Measurements from ENCODE around the gene MEMO1. TPM values are rescaled to one million over a fixed set of nuclear protein-coding genes. Genes with fewer than 3 reads are reported as not detected.

The MEMO1 gene
- polyA plus RNA-seq, 1 of the 3 experiments (the other 2 are of a cell fraction) = 54.3 TPM

DNA sequence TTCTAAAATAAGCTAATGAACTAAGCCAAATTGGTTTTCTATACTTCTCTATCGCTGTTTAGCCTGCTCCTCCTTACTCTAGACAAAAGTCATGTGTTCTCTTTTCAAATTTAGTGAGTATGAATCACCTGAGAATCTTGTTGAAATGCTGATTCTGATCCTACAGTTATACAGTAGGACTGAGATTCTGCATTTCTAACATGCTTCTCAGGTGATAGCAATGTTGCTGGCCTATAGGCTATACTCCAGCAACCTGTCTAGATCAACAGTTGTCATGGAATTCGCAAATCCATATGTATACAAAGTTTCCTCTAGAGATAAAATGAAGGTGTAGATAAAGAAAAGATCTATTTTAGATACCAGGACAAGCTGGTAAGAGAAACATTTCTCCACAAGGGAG is 62.9 kb downstream of the MEMO1 start:
- H3K27me3 ChIP-seq (ENCODE audit: insufficient read depth) = no peaks in the 10 kb centered on the region
- H3K4me3 ChIP-seq (ENCODE audit: low read depth in 2 of 2, low read length in 1 of 2) = no peak overlapping the region
- no peak overlapping the region for H2AFZ ChIP-seq (ENCODE audit: low read depth)
- H3K79me2 ChIP-seq (ENCODE audit: insufficient read depth) = peaks cover 100% of the 10 kb centered on the region
- DNase-seq = no peak
- 90% methylated on average over 2 of the region's 2 CpGs for WGBS (ENCODE audit: low lambda C conversion rate)
- ChIA-PET CTCF (no interaction called here), POLR2A (no interaction called here)
- H3F3A ChIP-seq (replicated peaks; ENCODE audit: insufficient read depth) = peaks cover 3% of the 10 kb centered on the region
- peaks cover 0 to 5% of the 10 kb centered on the region in 2 experiments; a peak in 1 of 4 replicates for H3K4me1 ChIP-seq (ENCODE audit: control insufficient read depth in 1 of 2, insufficient read depth in 2 of 2, low read depth in 1 of 2, low read length in 1 of 2)
- H3K27ac ChIP-seq (ENCODE audit: low read depth in 2 of 2, low read length in 1 of 2) = no peak overlapping the region
- no peak overlapping the region for H3K9ac ChIP-seq
- H3K9me2 ChIP-seq = no peaks in the 10 kb centered on the region
- TF ChIP-seq NFIC (IDR thresholded peaks at IDR 0.05; ENCODE audit: borderline replicate concordance) = no peak
- no peak for TF ChIP-seq RFX5 (IDR thresholded peaks at IDR 0.05; ENCODE audit: low read length)
- no peak for TF ChIP-seq RAD21 (IDR thresholded peaks at IDR 0.05; ENCODE audit: low read length)
- TF ChIP-seq YY1 (IDR thresholded peaks at IDR 0.05; ENCODE audit: low read depth) = no peak
- no peak for TF ChIP-seq CHD2 (IDR thresholded peaks at IDR 0.05; ENCODE audit: low read length, partially characterized antibody)
- TF ChIP-seq, protein P1, sequence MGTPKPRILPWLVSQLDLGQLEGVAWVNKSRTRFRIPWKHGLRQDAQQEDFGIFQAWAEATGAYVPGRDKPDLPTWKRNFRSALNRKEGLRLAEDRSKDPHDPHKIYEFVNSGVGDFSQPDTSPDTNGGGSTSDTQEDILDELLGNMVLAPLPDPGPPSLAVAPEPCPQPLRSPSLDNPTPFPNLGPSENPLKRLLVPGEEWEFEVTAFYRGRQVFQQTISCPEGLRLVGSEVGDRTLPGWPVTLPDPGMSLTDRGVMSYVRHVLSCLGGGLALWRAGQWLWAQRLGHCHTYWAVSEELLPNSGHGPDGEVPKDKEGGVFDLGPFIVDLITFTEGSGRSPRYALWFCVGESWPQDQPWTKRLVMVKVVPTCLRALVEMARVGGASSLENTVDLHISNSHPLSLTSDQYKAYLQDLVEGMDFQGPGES (IDR thresholded peaks at IDR 0.05; ENCODE audit: low read depth, low read length) = no peak
- TF ChIP-seq, protein P2, sequence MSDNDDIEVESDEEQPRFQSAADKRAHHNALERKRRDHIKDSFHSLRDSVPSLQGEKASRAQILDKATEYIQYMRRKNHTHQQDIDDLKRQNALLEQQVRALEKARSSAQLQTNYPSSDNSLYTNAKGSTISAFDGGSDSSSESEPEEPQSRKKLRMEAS (IDR thresholded peaks at IDR 0.05; ENCODE audit: low read depth) = no peak
- no peak for TF ChIP-seq GATA2 (CRISPR knock-in tag; IDR thresholded peaks at IDR 0.05)
- TF ChIP-seq FOXM1 (IDR thresholded peaks at IDR 0.05; ENCODE audit: low read depth) = no peak
- TF ChIP-seq FOXJ3 (CRISPR knock-in tag; IDR thresholded peaks at IDR 0.05) = no peak
- TF ChIP-seq RCOR1 (IDR thresholded peaks at IDR 0.05; ENCODE audit: low read length) = no peak
- no peak for TF ChIP-seq MXI1 (IDR thresholded peaks at IDR 0.05; ENCODE audit: low read depth, low read length)
- TF ChIP-seq, protein P3, sequence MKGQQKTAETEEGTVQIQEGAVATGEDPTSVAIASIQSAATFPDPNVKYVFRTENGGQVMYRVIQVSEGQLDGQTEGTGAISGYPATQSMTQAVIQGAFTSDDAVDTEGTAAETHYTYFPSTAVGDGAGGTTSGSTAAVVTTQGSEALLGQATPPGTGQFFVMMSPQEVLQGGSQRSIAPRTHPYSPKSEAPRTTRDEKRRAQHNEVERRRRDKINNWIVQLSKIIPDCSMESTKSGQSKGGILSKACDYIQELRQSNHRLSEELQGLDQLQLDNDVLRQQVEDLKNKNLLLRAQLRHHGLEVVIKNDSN (IDR thresholded peaks at IDR 0.05; ENCODE audit: borderline replicate concordance, low read depth) = no peak
- TF ChIP-seq SIN3A (IDR thresholded peaks at IDR 0.05; ENCODE audit: borderline replicate concordance, low read depth, low read length) = no peak
- H3K9me3 ChIP-seq = no peaks in the 10 kb centered on the region
- peaks cover 49% of the 10 kb centered on the region for H4K20me1 ChIP-seq (ENCODE audit: insufficient read depth)
- H3K36me3 ChIP-seq (replicated peaks in 1 of 2; ENCODE audit: control insufficient read depth in 1 of 2, insufficient read depth in 2 of 2, low read length in 1 of 2) = peaks cover 0 to 10% of the 10 kb centered on the region in 2 experiments
- H3K4me2 ChIP-seq = no peak overlapping the region

DNA sequence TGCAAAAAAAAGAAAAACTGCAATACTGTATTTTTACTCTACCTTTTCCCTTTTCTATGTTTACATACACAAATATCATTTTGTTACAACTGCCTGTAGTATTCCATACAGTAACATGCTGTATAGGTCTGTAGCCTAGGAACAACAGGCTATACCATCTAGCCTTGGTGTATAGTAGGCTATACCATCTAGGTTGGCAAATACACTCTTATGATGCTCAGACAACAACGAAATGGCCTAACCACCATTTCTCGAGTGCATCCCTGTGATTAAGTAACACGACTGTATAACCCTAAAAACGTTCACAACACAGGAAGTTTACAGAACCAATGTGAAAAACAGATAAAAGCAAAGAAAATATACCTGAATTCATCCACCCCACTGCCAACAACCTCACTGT is 64.0 kb downstream of the MEMO1 start:
- H3K36me3 ChIP-seq (replicated peaks in 1 of 2; ENCODE audit: control insufficient read depth in 1 of 2, insufficient read depth in 2 of 2, low read length in 1 of 2) = peaks cover 0 to 15% of the 10 kb centered on the region in 2 experiments
- no peak for DNase-seq
- ChIA-PET CTCF (no interaction called here), POLR2A (no interaction called here)
- H3F3A ChIP-seq (replicated peaks; ENCODE audit: insufficient read depth) = no peaks in the 10 kb centered on the region
- H3K9ac ChIP-seq = no peak overlapping the region
- peaks cover 49% of the 10 kb centered on the region for H4K20me1 ChIP-seq (ENCODE audit: insufficient read depth)
- TF ChIP-seq RXRA (IDR thresholded peaks at IDR 0.05; ENCODE audit: borderline replicate concordance, low read depth) (no peak), SMC3 (IDR thresholded peaks at IDR 0.05; ENCODE audit: low read depth, low read length) (no peak), RAD21 (IDR thresholded peaks at IDR 0.05; ENCODE audit: low read length) (no peak)
- TF ChIP-seq, protein P3 (IDR thresholded peaks at IDR 0.05; ENCODE audit: borderline replicate concordance, low read depth) = no peak
- no peak overlapping the region for H3K4me2 ChIP-seq
- 97% methylated on average over 4 of the region's 4 CpGs for WGBS (ENCODE audit: low lambda C conversion rate)
- H3K79me2 ChIP-seq (ENCODE audit: insufficient read depth) = peaks cover 98% of the 10 kb centered on the region
- H3K9me2 ChIP-seq = no peaks in the 10 kb centered on the region
- no peaks in the 10 kb centered on the region for H3K9me3 ChIP-seq
- no peak overlapping the region for H3K27ac ChIP-seq (ENCODE audit: low read depth in 2 of 2, low read length in 1 of 2)
- no peak overlapping the region for H3K4me3 ChIP-seq (ENCODE audit: low read depth in 2 of 2, low read length in 1 of 2)
- H3K4me1 ChIP-seq (ENCODE audit: control insufficient read depth in 1 of 2, insufficient read depth in 2 of 2, low read depth in 1 of 2, low read length in 1 of 2) = peaks cover 0 to 5% of the 10 kb centered on the region in 2 experiments; a peak in 1 of 4 replicates
- H2AFZ ChIP-seq (ENCODE audit: low read depth) = no peak overlapping the region
- H3K27me3 ChIP-seq (ENCODE audit: insufficient read depth) = no peaks in the 10 kb centered on the region
